Kidney epithelial cell (primary cell): ENCODE measurements around the gene SLC39A6. TPM values are rescaled to one million over a fixed set of nuclear protein-coding genes. Genes with fewer than 3 reads are reported as not detected.
"Not testable (repeated sequence)": the region's sequence is repeated elsewhere in the genome, so short reads cannot be mapped to it uniquely, and the experiment has no call there.

Source experiments
- DNase-seq: peaks from one replicate; pipeline ENCODE4 v3.0.0-alpha.2; 2010; ENCODE audit warnings: low read depth
- H3K27me3 ChIP-seq: 2 replicates; pipeline ENCODE4 v1.6.0; 2011; ENCODE audit warnings: low read length; ENCODE audit not compliant: control insufficient read depth, insufficient read depth
- H3K36me3 ChIP-seq: 2 replicates; pipeline ENCODE4 v1.5.1; 2011; ENCODE audit warnings: low read length; ENCODE audit not compliant: control insufficient read depth, insufficient read depth
- H3K4me3 ChIP-seq: 2 replicates; pipeline ENCODE4 v1.5.1; 2011; ENCODE audit warnings: low read depth, mild to moderate bottlenecking, control low read depth, low read length
- total RNA-seq: library from RNA; depleted of rRNA; stranded (reverse); fragments of >200 nt; gene quantifications from 2 replicates; pipeline ENCODE4 v1.2.3, GENCODE V29; 2015
- TF ChIP-seq, protein P1 (sequence below): IDR thresholded peaks from 2 replicates; pipeline ENCODE4 v1.5.1; 2011; ENCODE audit warnings: mild to moderate bottlenecking, moderate library complexity, low read length, control low read depth, inconsistent platforms; ENCODE audit not compliant: insufficient read depth, poor library complexity, severe bottlenecking

SLC39A6 gene
- total RNA-seq, 1 donor from 2014 or later: 94.1 TPM

DNA sequence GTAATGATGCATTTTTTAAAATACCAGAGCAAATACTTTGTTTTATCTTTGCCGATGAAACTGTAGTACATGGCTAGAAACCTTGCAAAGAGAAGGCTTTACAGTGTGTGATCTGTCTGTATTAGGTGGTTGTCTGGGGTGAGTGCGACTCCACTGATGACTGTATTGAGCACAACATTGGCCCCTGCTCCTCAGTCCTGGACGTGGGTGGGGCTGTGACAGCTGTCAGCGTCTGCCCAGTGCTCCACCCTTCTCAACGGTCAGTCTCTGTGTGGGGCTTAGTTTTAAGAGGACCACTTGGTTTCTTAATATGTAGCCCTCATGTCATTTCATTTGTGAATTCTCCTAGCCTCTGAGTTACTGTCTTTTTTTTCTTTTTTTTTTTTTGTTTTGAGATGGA, 40.8 kb upstream of the SLC39A6 start:
- Histone ChIP-seq H3K4me3 (no peak overlapping the region), H3K27me3 (no peaks in the 10 kb centered on the region), H3K36me3 (peaks cover 1% of the 10 kb centered on the region)
- TF ChIP-seq, protein P1, sequence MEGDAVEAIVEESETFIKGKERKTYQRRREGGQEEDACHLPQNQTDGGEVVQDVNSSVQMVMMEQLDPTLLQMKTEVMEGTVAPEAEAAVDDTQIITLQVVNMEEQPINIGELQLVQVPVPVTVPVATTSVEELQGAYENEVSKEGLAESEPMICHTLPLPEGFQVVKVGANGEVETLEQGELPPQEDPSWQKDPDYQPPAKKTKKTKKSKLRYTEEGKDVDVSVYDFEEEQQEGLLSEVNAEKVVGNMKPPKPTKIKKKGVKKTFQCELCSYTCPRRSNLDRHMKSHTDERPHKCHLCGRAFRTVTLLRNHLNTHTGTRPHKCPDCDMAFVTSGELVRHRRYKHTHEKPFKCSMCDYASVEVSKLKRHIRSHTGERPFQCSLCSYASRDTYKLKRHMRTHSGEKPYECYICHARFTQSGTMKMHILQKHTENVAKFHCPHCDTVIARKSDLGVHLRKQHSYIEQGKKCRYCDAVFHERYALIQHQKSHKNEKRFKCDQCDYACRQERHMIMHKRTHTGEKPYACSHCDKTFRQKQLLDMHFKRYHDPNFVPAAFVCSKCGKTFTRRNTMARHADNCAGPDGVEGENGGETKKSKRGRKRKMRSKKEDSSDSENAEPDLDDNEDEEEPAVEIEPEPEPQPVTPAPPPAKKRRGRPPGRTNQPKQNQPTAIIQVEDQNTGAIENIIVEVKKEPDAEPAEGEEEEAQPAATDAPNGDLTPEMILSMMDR: no peak
- no peak for DNase-seq

GRCh38 chr18:36168296-36168695, 39.2 kb upstream of the SLC39A6 start:
- not testable (repeated sequence) for DNase-seq, H3K36me3 ChIP-seq, H3K4me3 ChIP-seq, H3K27me3 ChIP-seq

DNA sequence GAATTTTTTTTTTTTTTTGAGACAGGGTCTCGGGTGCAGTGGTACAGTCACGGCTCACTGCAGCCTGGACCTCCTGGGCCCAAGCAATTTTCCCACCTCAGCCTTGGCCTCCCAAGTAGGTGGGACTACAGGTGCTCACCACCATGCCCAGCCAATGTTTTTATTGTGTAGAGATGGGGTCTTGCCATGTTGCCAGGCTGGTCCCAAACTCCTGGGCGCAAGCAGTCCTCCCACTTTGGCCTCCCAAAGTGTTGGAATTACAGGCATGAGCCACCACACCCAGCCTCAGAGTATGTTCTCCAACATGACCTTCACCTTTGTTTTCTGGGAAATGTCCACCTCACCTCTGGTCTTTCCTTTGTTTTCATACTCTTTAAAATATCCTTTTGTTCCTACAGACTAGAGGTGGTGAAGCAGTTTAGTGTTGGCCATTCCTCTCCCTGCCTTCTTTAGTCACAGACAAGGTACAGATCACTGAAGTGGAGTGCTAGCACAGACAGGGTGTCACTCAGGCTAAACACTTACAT, 38.6 kb upstream of the SLC39A6 start:
- no peak for DNase-seq
- no peak overlapping the region for H3K4me3 ChIP-seq
- peaks cover 1% of the 10 kb centered on the region for H3K36me3 ChIP-seq
- TF ChIP-seq, protein P1: no peak
- H3K27me3 ChIP-seq: no peaks in the 10 kb centered on the region

DNA sequence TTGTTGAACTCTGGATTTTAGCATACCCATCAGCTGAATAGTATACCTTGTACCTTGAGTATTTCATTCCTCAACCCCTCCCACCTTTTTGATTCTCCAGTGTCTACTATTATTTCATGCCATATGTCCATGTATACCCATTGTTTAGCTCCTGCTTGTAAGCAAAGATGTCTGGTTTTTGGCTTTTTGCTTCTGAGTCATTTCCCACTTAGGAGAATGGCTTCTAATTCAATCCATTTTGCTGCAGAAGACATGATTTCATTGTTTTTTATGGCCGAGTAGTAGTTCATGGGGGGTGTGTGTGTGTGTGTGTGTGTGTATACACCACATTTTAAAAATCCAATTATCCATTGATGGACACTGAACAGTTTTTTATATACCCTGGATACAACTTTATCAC, 33.8 kb upstream of the SLC39A6 start:
- H3K27me3 ChIP-seq: no peaks in the 10 kb centered on the region
- H3K36me3 ChIP-seq: no peaks in the 10 kb centered on the region
- H3K4me3 ChIP-seq: no peak overlapping the region
- TF ChIP-seq, protein P1: no peak
- no peak for DNase-seq

- DNase-seq: no peak
- H3K36me3 ChIP-seq: no peaks in the 10 kb centered on the region
- TF ChIP-seq, protein P1: no peak
- H3K4me3 ChIP-seq: no peak overlapping the region
- H3K27me3 ChIP-seq: no peaks in the 10 kb centered on the region
These were observed 31.8 kb upstream of the SLC39A6 start for GRCh38 chr18:36160959-36161371.

DNA sequence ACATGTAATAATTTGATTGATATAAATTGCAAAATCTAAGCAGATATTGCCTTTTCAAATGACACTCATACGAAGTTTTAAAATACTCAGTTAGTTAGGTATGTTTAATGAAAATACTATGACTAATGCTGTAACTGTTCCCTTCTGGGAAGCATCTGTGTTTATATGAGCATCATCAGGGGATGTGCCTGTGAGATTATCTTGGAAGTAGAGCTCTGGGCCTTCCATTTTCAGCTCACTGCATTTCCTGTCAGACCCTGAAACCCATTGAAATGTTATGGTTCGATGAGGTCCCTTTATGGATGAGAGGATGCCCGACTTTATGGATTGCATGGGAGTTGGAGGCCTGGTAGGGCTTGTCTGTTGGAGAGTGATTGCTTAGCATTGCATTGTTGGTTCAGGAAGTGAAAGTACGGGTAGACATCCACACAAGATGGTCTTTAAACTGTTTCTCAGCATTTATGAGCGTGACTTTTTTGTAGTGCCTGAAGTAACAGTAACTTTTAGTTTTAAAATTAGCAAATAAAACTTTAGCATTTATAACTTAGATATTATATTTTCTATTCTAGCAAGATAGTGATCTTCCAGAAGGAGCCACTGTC, 29.2 kb upstream of the SLC39A6 start:
- Histone ChIP-seq H3K36me3 (no peaks in the 10 kb centered on the region), H3K4me3 (no peak overlapping the region), H3K27me3 (no peaks in the 10 kb centered on the region)
- TF ChIP-seq, protein P1: no peak
- peak; percentile 69 for DNase-seq
